Neural cell (in vitro differentiated cells): ENCODE results near the gene NDFIP2. TPM values are rescaled to one million over a fixed set of nuclear protein-coding genes. Genes with fewer than 3 reads are reported as not detected.

Experiments
- H2AFZ ChIP-seq: fragments of 200-600, 300-800 bp; sonication (generic), shearing (Covaris generic); 2 replicates; pipeline ENCODE4 v1.6.0; 2014; ENCODE audit warnings: low read depth, mild to moderate bottlenecking, antibody characterized with exemption, low read length, moderate library complexity
- H3F3A ChIP-seq: fragments of 200-600 bp; shearing (Covaris generic); 2 replicates; pipeline ENCODE4 v1.6.1; 2016; ENCODE audit warnings: mild to moderate bottlenecking, moderate library complexity, mixed read lengths, antibody characterized with exemption, low read length; ENCODE audit not compliant: insufficient read depth, poor library complexity, severe bottlenecking
- H3K27ac ChIP-seq: fragments of 200-600, 300-800 bp; sonication (generic), shearing (Covaris generic); 2 replicates; pipeline ENCODE4 v1.5.1; 2014; ENCODE audit warnings: mild to moderate bottlenecking, low read length, moderate library complexity
- H3K27me3 ChIP-seq: fragments of 300-800, 200-600 bp; sonication (generic), shearing (Covaris generic); 2 replicates; pipeline ENCODE4 v1.6.0; 2014; ENCODE audit warnings: mild to moderate bottlenecking, low read depth, low read length, moderate library complexity; ENCODE audit not compliant: insufficient read depth
- H3K36me3 ChIP-seq: fragments of 300-800, 200-600 bp; sonication (generic), shearing (Covaris generic); 2 replicates; pipeline ENCODE4 v1.5.1; 2014; ENCODE audit warnings: mild to moderate bottlenecking, antibody characterized with exemption, low read length, moderate library complexity; ENCODE audit not compliant: insufficient read depth
- H3K4me2 ChIP-seq: fragments of 300-800, 200-600 bp; sonication (generic), shearing (Covaris generic); 2 replicates; pipeline ENCODE4 v1.6.0; 2014; ENCODE audit warnings: mild to moderate bottlenecking, low read length
- H3K4me3 ChIP-seq: fragments of 300-800, 200-600 bp; sonication (generic), shearing (Covaris generic); 2 replicates; pipeline ENCODE4 v1.5.1; 2014; ENCODE audit warnings: mild to moderate bottlenecking, low read length, moderate library complexity
- H3K79me2 ChIP-seq: fragments of 200-600 bp; shearing (Covaris generic); replicated peaks from 2 replicates; pipeline ENCODE4 v1.6.0; 2014; ENCODE audit warnings: mild to moderate bottlenecking, low read length, moderate library complexity; ENCODE audit not compliant: insufficient read depth
- H3K9ac ChIP-seq: fragments of 300-800, 200-600 bp; sonication (generic), shearing (Covaris generic); 2 replicates; pipeline ENCODE4 v1.6.1; 2016; ENCODE audit warnings: mild to moderate bottlenecking, low read length, mixed read lengths
- H3K9me2 ChIP-seq: fragments of 200-600 bp; shearing (Covaris generic); 2 replicates; pipeline ENCODE4 v1.6.1; 2016; ENCODE audit warnings: mild to moderate bottlenecking, low read length, mixed read lengths; ENCODE audit not compliant: insufficient read depth
- H3K9me3 ChIP-seq: fragments of 200-600, 300-800 bp; sonication (generic), shearing (Covaris generic); 2 replicates; pipeline ENCODE4 v1.6.1; 2016; ENCODE audit warnings: mild to moderate bottlenecking, mixed run types, low read length, moderate library complexity, mixed read lengths
- H4K20me1 ChIP-seq: fragments of 200-600 bp; shearing (Covaris generic); 2 replicates; pipeline ENCODE4 v1.6.1; 2016; ENCODE audit warnings: mild to moderate bottlenecking, mixed run types; ENCODE audit not compliant: insufficient read depth
- EP300 ChIP-seq: fragments of 450-650 bp; conservative IDR thresholded peaks from 2 replicates; pipeline ENCODE4 v1.6.1; 2014; ENCODE audit warnings: antibody characterized with exemption, mild to moderate bottlenecking, moderate library complexity; ENCODE audit not compliant: poor library complexity, severe bottlenecking
- EZH2 ChIP-seq: fragments of 200-600, 300-800 bp; shearing (Covaris generic), sonication (generic); IDR thresholded peaks from 2 replicates; pipeline ENCODE4 v1.6.1; 2014; ENCODE audit warnings: antibody characterized with exemption, low read length, borderline replicate concordance, mild to moderate bottlenecking; ENCODE audit not compliant: insufficient read depth, poor library complexity, severe bottlenecking
- MXI1 ChIP-seq: fragments of 450-650 bp; conservative IDR thresholded peaks from 2 replicates; pipeline ENCODE4 v1.6.1; 2014; ENCODE audit warnings: antibody characterized with exemption, mild to moderate bottlenecking; ENCODE audit not compliant: poor library complexity, severe bottlenecking
- POLR2AphosphoS5 ChIP-seq: IDR thresholded peaks from 2 replicates; pipeline ENCODE4 v1.6.1; 2012
- RAD21 ChIP-seq: fragments of 450-650 bp; conservative IDR thresholded peaks from 2 replicates; pipeline ENCODE4 v1.6.1; 2014; ENCODE audit warnings: antibody characterized with exemption, mild to moderate bottlenecking, moderate library complexity
- REST ChIP-seq: IDR thresholded peaks from 2 replicates; pipeline ENCODE4 v1.6.1; 2012; ENCODE audit warnings: borderline replicate concordance
- SMC3 ChIP-seq: fragments of 450-650 bp; conservative IDR thresholded peaks from 2 replicates; pipeline ENCODE4 v1.6.1; 2014; ENCODE audit warnings: antibody characterized with exemption, mild to moderate bottlenecking, moderate library complexity; ENCODE audit not compliant: poor library complexity
- TAF1 ChIP-seq: IDR thresholded peaks from 2 replicates; pipeline ENCODE4 v1.6.1; 2012; ENCODE audit warnings: low read depth
- polyA plus RNA-seq: library from polyadenylated mRNA; depleted of rRNA; stranded (reverse); fragments of >200 nt; gene quantifications from 2 replicates; pipeline ENCODE4 v1.2.3, GENCODE V29; 2014
- TF ChIP-seq, protein P1 (sequence below): fragments of 450-650 bp; IDR thresholded peaks from 2 replicates; pipeline ENCODE4 v1.5.1; 2014; ENCODE audit warnings: antibody characterized with exemption, mild to moderate bottlenecking, moderate library complexity; ENCODE audit not compliant: poor library complexity, severe bottlenecking

The NDFIP2 gene
- polyA plus RNA-seq, 1 donor from 2014 or later, result 41.2 TPM

GRCh38 chr13:79466872-79467271 lies 14.1 kb upstream of the NDFIP2 start:
- Histone ChIP-seq H3F3A (no peaks in the 10 kb centered on the region), H3K9ac (no peak overlapping the region), H3K27me3 (no peaks in the 10 kb centered on the region), H2AFZ (no peak overlapping the region), H3K27ac (no peak overlapping the region), H3K4me3 (no peak overlapping the region), H3K79me2 (no peaks in the 10 kb centered on the region), H3K9me3 (no peaks in the 10 kb centered on the region), H3K4me2 (no peak overlapping the region), H3K36me3 (no peaks in the 10 kb centered on the region), H3K9me2 (no peaks in the 10 kb centered on the region), H4K20me1 (no peaks in the 10 kb centered on the region)
- TF ChIP-seq SMC3 (no peak), REST (no peak), MXI1 (no peak), RAD21 (no peak), EZH2 (no peak), POLR2AphosphoS5 (no peak), EP300 (no peak), TAF1 (no peak)
- TF ChIP-seq, protein P1, sequence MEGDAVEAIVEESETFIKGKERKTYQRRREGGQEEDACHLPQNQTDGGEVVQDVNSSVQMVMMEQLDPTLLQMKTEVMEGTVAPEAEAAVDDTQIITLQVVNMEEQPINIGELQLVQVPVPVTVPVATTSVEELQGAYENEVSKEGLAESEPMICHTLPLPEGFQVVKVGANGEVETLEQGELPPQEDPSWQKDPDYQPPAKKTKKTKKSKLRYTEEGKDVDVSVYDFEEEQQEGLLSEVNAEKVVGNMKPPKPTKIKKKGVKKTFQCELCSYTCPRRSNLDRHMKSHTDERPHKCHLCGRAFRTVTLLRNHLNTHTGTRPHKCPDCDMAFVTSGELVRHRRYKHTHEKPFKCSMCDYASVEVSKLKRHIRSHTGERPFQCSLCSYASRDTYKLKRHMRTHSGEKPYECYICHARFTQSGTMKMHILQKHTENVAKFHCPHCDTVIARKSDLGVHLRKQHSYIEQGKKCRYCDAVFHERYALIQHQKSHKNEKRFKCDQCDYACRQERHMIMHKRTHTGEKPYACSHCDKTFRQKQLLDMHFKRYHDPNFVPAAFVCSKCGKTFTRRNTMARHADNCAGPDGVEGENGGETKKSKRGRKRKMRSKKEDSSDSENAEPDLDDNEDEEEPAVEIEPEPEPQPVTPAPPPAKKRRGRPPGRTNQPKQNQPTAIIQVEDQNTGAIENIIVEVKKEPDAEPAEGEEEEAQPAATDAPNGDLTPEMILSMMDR, result no peak

GRCh38 chr13:79468402-79468801 lies 12.6 kb upstream of the NDFIP2 start:
- Histone ChIP-seq H3K4me3 (no peak overlapping the region), H2AFZ (no peak overlapping the region), H3K9me2 (no peaks in the 10 kb centered on the region), H3K4me2 (no peak overlapping the region), H3K36me3 (no peaks in the 10 kb centered on the region), H3K9me3 (no peaks in the 10 kb centered on the region), H4K20me1 (no peaks in the 10 kb centered on the region), H3K27ac (no peak overlapping the region), H3K79me2 (no peaks in the 10 kb centered on the region), H3K27me3 (no peaks in the 10 kb centered on the region), H3K9ac (no peak overlapping the region), H3F3A (no peaks in the 10 kb centered on the region)
- TF ChIP-seq REST (no peak), SMC3 (no peak), POLR2AphosphoS5 (no peak), EP300 (no peak), RAD21 (no peak), EZH2 (no peak), MXI1 (no peak), TAF1 (no peak)
- TF ChIP-seq, protein P1, result no peak
